DOHH2 (cell line): ENCODE results near the gene TUG1.

Source experiments
- CTCF ChIP-seq: fragments of 200-600 bp; sonication (generic); IDR thresholded peaks from one replicate; pipeline ENCODE4 v1.5.1; 2014; ENCODE audit warnings: antibody characterized with exemption, mild to moderate bottlenecking, low read depth, low read length; ENCODE audit not compliant: poor library complexity, severe bottlenecking
- EZH2phosphoT487 ChIP-seq: fragments of 200-600 bp; sonication (generic); IDR thresholded peaks from 2 replicates; pipeline ENCODE4 v1.6.1; 2017; ENCODE audit warnings: borderline replicate concordance, mild to moderate bottlenecking, antibody characterized with exemption, low read length, moderate library complexity, mixed read lengths

DNA sequence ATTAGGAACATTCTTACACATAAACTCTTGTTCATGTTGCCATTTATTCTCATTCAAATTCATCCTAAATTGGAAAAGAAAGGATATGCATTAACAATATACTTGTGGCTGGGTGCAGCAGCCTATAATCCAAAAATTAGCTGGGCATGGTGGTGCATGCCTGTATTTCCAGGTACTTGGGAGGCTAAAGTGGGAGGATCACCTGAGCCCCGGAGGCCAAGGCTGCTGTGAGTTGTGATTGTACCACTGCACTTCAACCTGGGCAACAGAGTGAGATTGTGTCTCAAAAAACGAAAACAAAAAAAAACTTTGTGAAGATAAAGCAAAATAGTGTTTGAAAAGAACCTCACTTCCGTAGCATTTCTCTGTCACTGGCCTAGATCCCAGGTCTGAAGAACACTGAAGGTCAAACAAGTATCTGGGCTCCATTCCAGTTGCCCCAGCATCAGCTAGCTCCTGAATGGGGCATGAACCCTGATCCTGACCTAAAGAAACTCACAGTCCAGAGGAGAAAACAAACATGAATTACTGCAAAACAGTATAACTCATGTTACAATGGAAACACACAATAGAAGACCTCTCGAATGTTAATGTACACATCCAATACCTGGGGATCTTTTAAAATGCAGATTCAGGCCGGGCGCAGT lies 32.2 kb downstream of the TUG1 start:
- TF ChIP-seq CTCF: no peak
- TF ChIP-seq EZH2phosphoT487: no peak
